ENCODE measurements around the gene HYCC1. TPM values are rescaled to one million over a fixed set of nuclear protein-coding genes. Genes with fewer than 3 reads are reported as not detected.

HYCC1 gene
- total RNA-seq, 1 donor from 2014 or later: 66.0 TPM

- Mint-ChIP-seq H3K27ac (no peak overlapping the region), H3K4me1 (ENCODE audit: low read depth) (peaks cover 14% of the 10 kb centered on the region), H3K4me3 (ENCODE audit: low read depth) (no peak overlapping the region), H3K9me3 (ENCODE audit: low read depth) (no peaks in the 10 kb centered on the region), H3K27me3 (no peaks in the 10 kb centered on the region), H3K36me3 (ENCODE audit: insufficient read depth) (no peaks in the 10 kb centered on the region)
- TF ChIP-seq CTCF (IDR thresholded peaks at IDR 0.05; ENCODE audit: unreplicated experiment): no peak
- DNase-seq (ENCODE audit: low spot score, unreplicated experiment): no peak
Observed at GRCh38 chr7:23002698-23003097, 11.2 kb downstream of the HYCC1 start.

- H3K9me3 Mint-ChIP-seq (ENCODE audit: low read depth): no peaks in the 10 kb centered on the region
- no peak overlapping the region for H3K4me3 Mint-ChIP-seq (ENCODE audit: low read depth)
- no peak for DNase-seq (ENCODE audit: low spot score, unreplicated experiment)
- peaks cover 16% of the 10 kb centered on the region for H3K4me1 Mint-ChIP-seq (ENCODE audit: low read depth)
- TF ChIP-seq CTCF (IDR thresholded peaks at IDR 0.05; ENCODE audit: unreplicated experiment): no peak
- no peak overlapping the region for H3K27ac Mint-ChIP-seq
- H3K27me3 Mint-ChIP-seq: no peaks in the 10 kb centered on the region
- H3K36me3 Mint-ChIP-seq (ENCODE audit: insufficient read depth): no peaks in the 10 kb centered on the region
Observed at GRCh38 chr7:23001610-23002009, 12.3 kb downstream of the HYCC1 start.

GRCh38 chr7:23000597-23001360, 13.2 kb downstream of the HYCC1 start:
- H3K4me1 Mint-ChIP-seq (ENCODE audit: low read depth): peaks cover 16% of the 10 kb centered on the region
- H3K4me3 Mint-ChIP-seq (ENCODE audit: low read depth): no peak overlapping the region
- no peak overlapping the region for H3K27ac Mint-ChIP-seq
- TF ChIP-seq CTCF (IDR thresholded peaks at IDR 0.05; ENCODE audit: unreplicated experiment): no peak
- no peaks in the 10 kb centered on the region for H3K9me3 Mint-ChIP-seq (ENCODE audit: low read depth)
- H3K36me3 Mint-ChIP-seq (ENCODE audit: insufficient read depth): no peaks in the 10 kb centered on the region
- no peak for DNase-seq (ENCODE audit: low spot score, unreplicated experiment)
- H3K27me3 Mint-ChIP-seq: no peaks in the 10 kb centered on the region

- no peak overlapping the region for H3K4me3 Mint-ChIP-seq (ENCODE audit: low read depth)
- no peaks in the 10 kb centered on the region for H3K9me3 Mint-ChIP-seq (ENCODE audit: low read depth)
- H3K27ac Mint-ChIP-seq: no peak overlapping the region
- DNase-seq (ENCODE audit: low spot score, unreplicated experiment): no peak
- peaks cover 7% of the 10 kb centered on the region for H3K4me1 Mint-ChIP-seq (ENCODE audit: low read depth)
- no peaks in the 10 kb centered on the region for H3K27me3 Mint-ChIP-seq
- no peak for TF ChIP-seq CTCF (IDR thresholded peaks at IDR 0.05; ENCODE audit: unreplicated experiment)
- no peaks in the 10 kb centered on the region for H3K36me3 Mint-ChIP-seq (ENCODE audit: insufficient read depth)
Observed at GRCh38 chr7:22998519-22998896, 15.4 kb downstream of the HYCC1 start.

- no peak overlapping the region for H3K27ac Mint-ChIP-seq
- no peak for DNase-seq (ENCODE audit: low spot score, unreplicated experiment)
- peaks cover 7% of the 10 kb centered on the region for H3K4me1 Mint-ChIP-seq (ENCODE audit: low read depth)
Observed at GRCh38 chr7:22997871-22998518, 15.9 kb downstream of the HYCC1 start.

More at GRCh38 chr7:22997871-22998518, 15.9 kb downstream of the HYCC1 start:
- no peaks in the 10 kb centered on the region for H3K36me3 Mint-ChIP-seq (ENCODE audit: insufficient read depth)
- no peaks in the 10 kb centered on the region for H3K27me3 Mint-ChIP-seq
- no peak for TF ChIP-seq CTCF (IDR thresholded peaks at IDR 0.05; ENCODE audit: unreplicated experiment)
- H3K4me3 Mint-ChIP-seq (ENCODE audit: low read depth): no peak overlapping the region
- no peaks in the 10 kb centered on the region for H3K9me3 Mint-ChIP-seq (ENCODE audit: low read depth)

All from progenitor cell of endocrine pancreas (in vitro differentiated cells).